ENCODE measurements around the gene TMEM187.

DNA sequence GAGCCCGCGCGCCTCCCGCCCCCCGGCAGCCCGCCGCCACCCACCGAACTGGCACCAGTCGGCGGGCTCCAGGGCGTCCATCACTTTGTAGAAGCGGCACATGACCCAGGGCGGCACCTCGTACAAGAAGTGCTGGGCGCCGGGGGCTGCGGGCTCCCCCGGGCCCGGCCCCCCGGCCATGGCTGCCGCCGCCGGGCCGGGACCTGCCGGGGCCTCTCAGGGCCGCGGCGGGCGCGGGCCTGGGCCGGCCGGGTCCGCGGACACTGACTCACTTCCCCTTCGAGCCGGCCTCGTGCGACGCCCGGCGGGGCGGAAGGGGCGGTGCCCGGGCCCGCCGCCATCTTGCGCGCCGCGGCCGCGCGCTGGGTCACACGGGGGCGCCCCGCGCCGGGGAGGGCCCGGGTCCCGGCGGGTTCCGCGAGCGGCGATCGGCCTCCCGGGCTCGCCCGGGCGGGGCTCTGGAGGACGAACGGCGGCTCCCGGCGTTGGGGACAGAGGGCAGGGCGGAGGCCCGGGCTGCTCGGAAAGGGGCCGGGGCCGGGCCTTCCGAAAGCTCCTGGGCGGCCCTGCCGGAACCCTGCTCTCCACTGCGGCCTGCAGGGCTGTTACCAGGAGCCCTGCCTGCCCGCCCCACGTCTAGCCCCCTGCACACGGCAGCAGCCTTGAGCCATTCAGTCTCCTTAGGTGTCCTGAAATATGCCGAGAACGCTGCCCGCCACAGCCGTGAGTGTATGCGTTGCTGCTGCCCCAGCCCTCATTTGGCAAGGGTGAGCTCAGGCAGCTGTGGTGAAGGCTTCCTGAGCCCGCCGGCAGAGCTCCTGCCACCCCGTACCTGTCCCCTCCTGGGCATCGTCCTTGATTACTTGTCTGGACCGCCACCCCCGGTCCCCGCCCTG, 47.3 kb downstream of the TMEM187 start, which contains the start of gene IRAK1:
- TF ChIP-seq, protein P1, sequence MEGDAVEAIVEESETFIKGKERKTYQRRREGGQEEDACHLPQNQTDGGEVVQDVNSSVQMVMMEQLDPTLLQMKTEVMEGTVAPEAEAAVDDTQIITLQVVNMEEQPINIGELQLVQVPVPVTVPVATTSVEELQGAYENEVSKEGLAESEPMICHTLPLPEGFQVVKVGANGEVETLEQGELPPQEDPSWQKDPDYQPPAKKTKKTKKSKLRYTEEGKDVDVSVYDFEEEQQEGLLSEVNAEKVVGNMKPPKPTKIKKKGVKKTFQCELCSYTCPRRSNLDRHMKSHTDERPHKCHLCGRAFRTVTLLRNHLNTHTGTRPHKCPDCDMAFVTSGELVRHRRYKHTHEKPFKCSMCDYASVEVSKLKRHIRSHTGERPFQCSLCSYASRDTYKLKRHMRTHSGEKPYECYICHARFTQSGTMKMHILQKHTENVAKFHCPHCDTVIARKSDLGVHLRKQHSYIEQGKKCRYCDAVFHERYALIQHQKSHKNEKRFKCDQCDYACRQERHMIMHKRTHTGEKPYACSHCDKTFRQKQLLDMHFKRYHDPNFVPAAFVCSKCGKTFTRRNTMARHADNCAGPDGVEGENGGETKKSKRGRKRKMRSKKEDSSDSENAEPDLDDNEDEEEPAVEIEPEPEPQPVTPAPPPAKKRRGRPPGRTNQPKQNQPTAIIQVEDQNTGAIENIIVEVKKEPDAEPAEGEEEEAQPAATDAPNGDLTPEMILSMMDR (IDR thresholded peaks at IDR 0.05; ENCODE audit: extremely low read depth in 1 of 2, insufficient read depth in 1 of 2, low read depth in 1 of 2, low read length in 2 of 2), result no peak
- TF ChIP-seq MAX (IDR thresholded peaks at IDR 0.05; ENCODE audit: insufficient read depth, insufficient read length), result no peak
- TF ChIP-seq EZH2 (IDR thresholded peaks at IDR 0.05; ENCODE audit: borderline replicate concordance, low read depth, low read length, severe bottlenecking), result no peak

Measured in endothelial cell of umbilical vein (primary cell).